Calu3 (cell line): ENCODE measurements around the gene SLC35A5. TPM values are rescaled to one million over a fixed set of nuclear protein-coding genes. Genes with fewer than 3 reads are reported as not detected.

Experiments used
- BruUV-seq: library from RNA; stranded (reverse); fragments of 400-500 nt; replicated peaks from 2 replicates; lab custom pipeline; 2021; lab: Mats Ljungman, UMichigan
- CTCF ChIA-PET: fragments of 300-600 bp; sonication (Branson Sonifier 250); formaldehyde crosslinking; loops from one replicate; lab custom pipeline; 2022; ENCODE audit warnings: antibody characterized with exemption; lab: Charles Lee
- DNase-seq: peaks from one replicate; pipeline ENCODE4 v3.0.0; 2022
- H3K27ac Mint-ChIP-seq: one replicate; pipeline ENCODE4 v1.8.0; 2022; ENCODE audit warnings: mixed read lengths; ENCODE audit not compliant: unreplicated experiment
- H3K27me3 Mint-ChIP-seq: one replicate; pipeline ENCODE4 v1.8.0; 2022; ENCODE audit warnings: mixed read lengths; ENCODE audit not compliant: unreplicated experiment
- H3K36me3 Mint-ChIP-seq: one replicate; pipeline ENCODE4 v1.8.0; 2022; ENCODE audit warnings: mild to moderate bottlenecking, moderate library complexity, mixed read lengths; ENCODE audit not compliant: insufficient read depth, unreplicated experiment
- H3K4me1 Mint-ChIP-seq: one replicate; pipeline ENCODE4 v1.8.0; 2022; ENCODE audit warnings: mild to moderate bottlenecking, low read depth, mixed read lengths; ENCODE audit not compliant: unreplicated experiment
- H3K4me3 Mint-ChIP-seq: one replicate; pipeline ENCODE4 v1.8.0; 2022; ENCODE audit warnings: mild to moderate bottlenecking, low read depth, moderate library complexity, mixed read lengths; ENCODE audit not compliant: unreplicated experiment
- H3K9me3 Mint-ChIP-seq: one replicate; pipeline ENCODE4 v1.8.0; 2022; ENCODE audit warnings: low read depth, mixed read lengths; ENCODE audit not compliant: unreplicated experiment
- CTCF ChIP-seq: fragments of 200-600 bp; IDR thresholded peaks from one replicate; pipeline ENCODE4 v1.8.0; 2022; ENCODE audit warnings: antibody characterized with exemption; ENCODE audit not compliant: unreplicated experiment
- intact Hi-C: fragments of 100-400 bp; cut with micrococcal nuclease; formaldehyde crosslinking; loops from one replicate; pipeline ENCODE4 v1.10.0; 2022; ENCODE audit not compliant: unreplicated experiment
- total RNA-seq: library from RNA; stranded (reverse); gene quantifications from 2 replicates; pipeline ENCODE4 v1.2.3, GENCODE V29; 2022

The SLC35A5 gene
- total RNA-seq, 1 experiment from 2014 or later = 21.7 TPM

GRCh38 chr3:112605285-112605684 is 43.4 kb downstream of the SLC35A5 start:
- TF ChIP-seq CTCF = no peak
- no peak for DNase-seq
- no peak overlapping the region for H3K4me3 Mint-ChIP-seq
- no TSS peak for BruUV-seq
- H3K4me1 Mint-ChIP-seq = no peaks in the 10 kb centered on the region
- intact Hi-C loops = no loop called here
- CTCF ChIA-PET = interaction anchor here (0.6 kb wide), 1 partner anchor 660 kb away, joined by 4 read pairs; no protein-coding TSS in a partner anchor
- H3K27me3 Mint-ChIP-seq = no peaks in the 10 kb centered on the region
- no peaks in the 10 kb centered on the region for H3K36me3 Mint-ChIP-seq
- no peaks in the 10 kb centered on the region for H3K9me3 Mint-ChIP-seq
- no peak overlapping the region for H3K27ac Mint-ChIP-seq

GRCh38 chr3:112606098-112606497 is 44.3 kb downstream of the SLC35A5 start:
- CTCF ChIA-PET = no interaction called here
- intact Hi-C loops = no loop called here
- H3K9me3 Mint-ChIP-seq = no peaks in the 10 kb centered on the region
- no peaks in the 10 kb centered on the region for H3K36me3 Mint-ChIP-seq
- BruUV-seq = no TSS peak
- DNase-seq = no peak
- H3K27ac Mint-ChIP-seq = no peak overlapping the region
- no peaks in the 10 kb centered on the region for H3K27me3 Mint-ChIP-seq
- H3K4me3 Mint-ChIP-seq = no peak overlapping the region
- no peak for TF ChIP-seq CTCF
- no peaks in the 10 kb centered on the region for H3K4me1 Mint-ChIP-seq

- Mint-ChIP-seq H3K4me3 (no peak overlapping the region), H3K4me1 (no peaks in the 10 kb centered on the region), H3K27me3 (no peaks in the 10 kb centered on the region), H3K27ac (no peak overlapping the region), H3K36me3 (no peaks in the 10 kb centered on the region), H3K9me3 (no peaks in the 10 kb centered on the region)
- intact Hi-C loops = no loop called here
- BruUV-seq = no TSS peak
- no peak for DNase-seq
- TF ChIP-seq CTCF = no peak
- CTCF ChIA-PET = no interaction called here
Observed at GRCh38 chr3:112607863-112608262, 46.0 kb downstream of the SLC35A5 start.

- CTCF ChIA-PET = no interaction called here
- Mint-ChIP-seq H3K9me3 (no peaks in the 10 kb centered on the region), H3K4me1 (no peaks in the 10 kb centered on the region), H3K27ac (no peak overlapping the region), H3K27me3 (no peaks in the 10 kb centered on the region), H3K4me3 (no peak overlapping the region), H3K36me3 (no peaks in the 10 kb centered on the region)
- TF ChIP-seq CTCF = no peak
- no peak for DNase-seq
- BruUV-seq = no TSS peak
- intact Hi-C loops = no loop called here
Observed at GRCh38 chr3:112610121-112610520, 48.3 kb downstream of the SLC35A5 start.
